Kidney (tissue), 14 donors: ENCODE measurements around the gene PLA2G6. TPM values are rescaled to one million over a fixed set of nuclear protein-coding genes. Genes with fewer than 3 reads are reported as not detected.
A peak's percentile ranks its signal among the peaks of the same experiment; 100 is the strongest.

Experiments used
- DNase-seq, 5 donors: peaks; one replicate each; pipeline ENCODE4 v3.0.0-alpha.2; 2013 to 2020
- FAIRE-seq: peaks from 2 replicates; lab custom pipeline; 2012; peaks lifted over from hg19 to GRCh38; lab: Jason Lieb, UNC
- H3K27ac ChIP-seq, 2 donors: one replicate each; pipeline ENCODE4 v1.7.0; 2013; ENCODE audit warnings: low read depth in 2 of 2, low read length in 2 of 2, inconsistent platforms in 1 of 2
- H3K27me3 ChIP-seq: one replicate; pipeline ENCODE4 v1.7.1; 2013; ENCODE audit warnings: low read length, inconsistent platforms; ENCODE audit not compliant: control insufficient read depth, insufficient read depth
- H3K36me3 ChIP-seq, 3 donors: one replicate each; pipeline versions ENCODE4 v1.7.0 to v1.7.1; 2013; ENCODE audit warnings: low read length in 3 of 3, control low read depth in 1 of 3, inconsistent platforms in 1 of 3; ENCODE audit not compliant: insufficient read depth in 3 of 3, control insufficient read depth in 2 of 3
- H3K4me1 ChIP-seq, 3 donors: one replicate each; pipeline versions ENCODE4 v1.7.0 to v1.7.1; 2013; ENCODE audit warnings: low read length in 3 of 3, inconsistent platforms in 1 of 3, low read depth in 1 of 3; ENCODE audit not compliant: control insufficient read depth in 2 of 3, insufficient read depth in 2 of 3
- H3K4me3 ChIP-seq, 3 donors: one replicate each; pipeline versions ENCODE4 v1.7.0 to v1.8.1; 2013; ENCODE audit warnings: low read length in 3 of 3, control low read depth in 1 of 3, inconsistent platforms in 1 of 3
- H3K9ac ChIP-seq, 3 donors: one replicate each; pipeline versions ENCODE4 v1.7.0 to v1.7.1; 2013; ENCODE audit warnings: low read length in 3 of 3, control low read depth in 1 of 3, inconsistent platforms in 1 of 3
- H3K9me3 ChIP-seq, 3 donors: one replicate each; pipeline versions ENCODE4 v1.7.0 to v1.7.1; 2013; ENCODE audit warnings: low read length in 3 of 3, control low read depth in 1 of 3, inconsistent platforms in 1 of 3; ENCODE audit not compliant: control insufficient read depth in 2 of 3, insufficient read depth in 1 of 3
- intact Hi-C: fragments of 100-400 bp; cut with DNase I; formaldehyde crosslinking; loops from one replicate; pipeline ENCODE4 v1.11.1; 2022
- polyA plus RNA-seq: library from polyadenylated mRNA; stranded (reverse); fragments of 350-450 nt; fragmentation: Illumina TruSeq; extraction: RNeasy Lipid Tissue Mini Kit (QIAGEN cat#74804); gene quantifications from one replicate; pipeline ENCODE4 v1.2.3, GENCODE V29; 2014; ENCODE audit warnings: low read depth, low replicate concordance; ENCODE audit not compliant: insufficient read depth
- total RNA-seq: library from RNA; stranded (reverse); fragmentation: NEBNext Ultra II Directional; extraction: Animal tissue kit (Norgen Biotek cat#: 25700); gene quantifications from one replicate; pipeline ENCODE4 v1.2.1, GENCODE V29; 2021
- TF ChIP-seq, protein P1 (sequence below): IDR thresholded peaks from 3 replicates; pipeline ENCODE4 v1.5.1; 2012; ENCODE audit warnings: mild to moderate bottlenecking, moderate library complexity, borderline replicate concordance; ENCODE audit not compliant: insufficient read depth; ENCODE audit errors: extremely low read depth
- donor health status: control.
- donor health status: control.
- donor health status: control.
- donor health status: control.
- donor health status: control.
- donor health status: DM: yes; HTN: yes; CAD: no.
- donor health status: Normal renal cell carcinoma (clear cell type).

PLA2G6 gene
- total and polyA plus RNA-seq, 2 donors from 2014 or later: 26.6 to 61.6 TPM

DNA sequence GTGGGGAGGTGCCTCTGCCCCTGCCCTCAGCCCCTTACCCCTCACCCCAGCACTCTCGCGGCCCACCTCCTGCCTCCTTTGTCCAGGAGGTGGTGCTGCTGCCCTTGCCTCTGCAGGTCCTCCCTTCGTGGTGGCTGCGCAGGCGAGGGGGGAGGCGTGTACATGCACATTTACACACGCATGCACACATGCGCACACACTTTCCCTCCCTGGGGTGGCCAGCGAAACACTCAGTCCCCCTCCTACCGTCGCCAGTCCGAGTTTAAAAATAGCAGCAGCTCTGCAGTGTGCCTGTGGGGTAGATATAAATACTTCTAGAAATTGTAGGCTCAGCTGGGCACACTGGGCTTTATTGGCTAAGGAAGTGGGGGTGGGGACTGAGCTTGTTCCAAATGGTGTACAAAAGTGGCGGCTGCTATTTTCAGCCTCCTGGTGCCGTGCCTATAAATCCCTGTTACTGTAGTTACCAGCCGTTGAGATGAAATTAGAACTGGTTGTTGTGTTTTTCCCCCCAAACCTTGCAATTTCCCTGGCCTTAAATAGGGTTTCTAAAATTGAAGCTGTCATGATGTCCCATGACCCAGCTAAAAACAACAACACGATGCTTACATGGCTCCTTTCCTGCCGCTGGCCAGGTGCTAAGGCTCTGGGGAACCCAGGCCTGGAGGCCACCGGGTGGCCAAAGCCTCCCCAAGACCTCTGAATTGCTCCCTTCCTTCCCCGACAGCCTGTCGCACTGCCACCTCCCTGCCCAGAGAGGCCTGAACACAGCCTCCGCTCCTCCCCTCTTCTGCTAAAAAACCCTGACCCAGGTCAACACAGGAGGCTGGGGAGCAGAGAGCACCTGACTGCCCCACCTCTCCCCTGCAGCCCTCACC lies 112.0 kb downstream of the PLA2G6 start:
- Histone ChIP-seq H3K9me3 (no peaks in the 10 kb centered on the region), H3K4me3 (no peak overlapping the region), H3K4me1 (peaks cover 0 to 3% (median 0%) of the 10 kb centered on the region in 3 donors), H3K36me3 (peaks cover 0 to 44% (median 28%) of the 10 kb centered on the region in 3 donors), H3K27me3 (no peaks in the 10 kb centered on the region), H3K9ac (no peak overlapping the region), H3K27ac (peak overlapping the region; percentile 43 to 65)
- DNase-seq (peak in 1 of 5 donors; percentile 68), FAIRE-seq (no peak)
- intact Hi-C loops: no loop called here
- TF ChIP-seq, protein P1, sequence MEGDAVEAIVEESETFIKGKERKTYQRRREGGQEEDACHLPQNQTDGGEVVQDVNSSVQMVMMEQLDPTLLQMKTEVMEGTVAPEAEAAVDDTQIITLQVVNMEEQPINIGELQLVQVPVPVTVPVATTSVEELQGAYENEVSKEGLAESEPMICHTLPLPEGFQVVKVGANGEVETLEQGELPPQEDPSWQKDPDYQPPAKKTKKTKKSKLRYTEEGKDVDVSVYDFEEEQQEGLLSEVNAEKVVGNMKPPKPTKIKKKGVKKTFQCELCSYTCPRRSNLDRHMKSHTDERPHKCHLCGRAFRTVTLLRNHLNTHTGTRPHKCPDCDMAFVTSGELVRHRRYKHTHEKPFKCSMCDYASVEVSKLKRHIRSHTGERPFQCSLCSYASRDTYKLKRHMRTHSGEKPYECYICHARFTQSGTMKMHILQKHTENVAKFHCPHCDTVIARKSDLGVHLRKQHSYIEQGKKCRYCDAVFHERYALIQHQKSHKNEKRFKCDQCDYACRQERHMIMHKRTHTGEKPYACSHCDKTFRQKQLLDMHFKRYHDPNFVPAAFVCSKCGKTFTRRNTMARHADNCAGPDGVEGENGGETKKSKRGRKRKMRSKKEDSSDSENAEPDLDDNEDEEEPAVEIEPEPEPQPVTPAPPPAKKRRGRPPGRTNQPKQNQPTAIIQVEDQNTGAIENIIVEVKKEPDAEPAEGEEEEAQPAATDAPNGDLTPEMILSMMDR: no peak

DNA sequence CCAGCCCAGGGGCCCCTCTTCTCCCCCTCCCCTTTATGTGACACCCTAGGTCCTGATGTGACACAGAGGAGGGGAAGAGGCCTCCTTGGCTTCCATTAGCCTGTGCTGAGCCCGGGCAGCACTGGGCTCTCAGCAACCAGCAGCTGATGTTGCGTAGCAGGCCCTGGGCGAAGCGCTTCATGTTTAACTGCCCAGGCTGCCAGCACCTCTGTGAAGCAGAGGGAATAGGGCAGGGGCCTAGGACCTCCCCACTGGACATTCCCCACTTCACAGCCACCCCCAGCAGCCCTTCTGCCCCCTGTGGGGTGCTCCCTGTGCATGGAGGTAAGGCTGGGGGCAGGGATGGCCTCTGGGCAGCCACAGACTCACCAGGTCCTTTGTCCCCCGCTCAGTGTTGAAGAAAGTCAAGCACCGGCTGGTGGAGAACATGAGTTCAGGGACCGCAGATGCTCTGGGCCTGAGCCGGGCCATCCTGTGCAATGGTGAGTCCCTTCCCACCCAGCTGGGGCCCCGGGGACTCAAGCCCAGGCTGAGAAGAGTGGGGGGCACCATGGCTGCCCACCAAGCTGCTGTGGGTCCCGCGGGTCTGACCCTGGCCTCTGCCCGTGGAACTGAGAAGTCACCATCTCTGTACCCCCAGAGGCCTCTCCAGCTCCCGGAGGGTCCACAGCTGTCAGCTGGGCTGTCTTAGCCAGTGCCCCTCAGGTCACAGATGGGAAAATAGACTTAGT lies 112.8 kb downstream of the PLA2G6 start:
- H3K4me3 ChIP-seq: no peak overlapping the region
- no peaks in the 10 kb centered on the region for H3K27me3 ChIP-seq
- peak in 1 of 5 donors; percentile 48 for DNase-seq
- H3K27ac ChIP-seq: peak overlapping the region in 1 of 2 donors; percentile 43
- FAIRE-seq: no peak
- intact Hi-C loops: no loop called here
- H3K9me3 ChIP-seq: no peaks in the 10 kb centered on the region
- TF ChIP-seq, protein P1: no peak
- H3K36me3 ChIP-seq: peaks cover 0 to 44% (median 28%) of the 10 kb centered on the region in 3 donors
- no peak overlapping the region for H3K9ac ChIP-seq
- H3K4me1 ChIP-seq: peaks cover 0 to 3% (median 0%) of the 10 kb centered on the region in 3 donors

DNA sequence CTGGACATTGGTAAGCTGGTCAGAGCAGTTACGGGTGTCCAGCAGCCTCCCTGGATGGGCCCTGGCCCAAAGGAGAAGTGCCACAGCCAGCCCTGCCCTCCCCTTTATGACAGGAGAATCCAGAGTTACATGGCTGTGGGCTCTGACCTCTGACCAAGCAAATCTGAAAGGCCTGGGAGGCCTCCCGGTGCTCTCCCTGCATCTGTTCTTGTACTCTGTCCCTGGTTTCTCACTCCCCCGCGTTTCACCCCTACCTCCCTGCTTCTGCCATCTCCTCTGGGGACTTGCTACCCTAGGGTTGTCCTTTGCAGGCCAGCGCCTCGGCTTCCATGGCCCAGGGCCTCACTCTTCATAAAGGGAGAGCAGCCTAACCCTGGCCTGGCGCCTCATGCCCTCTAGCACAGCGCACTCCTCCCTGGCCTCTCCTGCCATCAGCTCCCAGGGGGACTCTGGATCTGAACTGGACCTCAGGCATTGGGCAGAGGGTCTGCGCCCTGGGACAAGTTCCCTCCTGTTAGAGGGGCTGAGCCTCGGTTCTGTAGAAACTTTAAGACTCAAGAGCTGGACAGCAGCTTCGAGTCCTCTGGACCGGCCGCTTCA lies 113.8 kb downstream of the PLA2G6 start:
- no peak overlapping the region for H3K27ac ChIP-seq
- H3K9ac ChIP-seq: no peak overlapping the region
- no peaks in the 10 kb centered on the region for H3K27me3 ChIP-seq
- H3K4me1 ChIP-seq: peaks cover 0 to 3% (median 0%) of the 10 kb centered on the region in 3 donors
- no peaks in the 10 kb centered on the region for H3K9me3 ChIP-seq
- TF ChIP-seq, protein P1: no peak
- no peak overlapping the region for H3K4me3 ChIP-seq
- intact Hi-C loops: no loop called here
- DNase-seq (peak in 1 of 5 donors; percentile 66), FAIRE-seq (no peak)
- H3K36me3 ChIP-seq: peaks cover 0 to 38% (median 23%) of the 10 kb centered on the region in 3 donors
